Mammary epithelial cell (primary cell): ENCODE measurements around the gene DNAH14.

Experiments used
- CTCF ChIP-seq, 2 donors: IDR thresholded peaks in 1 of 2; conservative IDR thresholded peaks in 1 of 2; 2 replicates each; pipeline ENCODE4 v1.5.1; 2011 to 2012; ENCODE audit warnings: inconsistent platforms in 2 of 2, low read length in 2 of 2, mild to moderate bottlenecking in 2 of 2, control low read depth in 1 of 2, low read depth in 1 of 2; ENCODE audit not compliant: insufficient read depth in 1 of 2; ENCODE audit errors: extremely low read depth in 1 of 2
- EZH2 ChIP-seq: IDR thresholded peaks from 2 replicates; pipeline ENCODE4 v1.6.1; 2012; ENCODE audit warnings: low read length, inconsistent platforms, borderline replicate concordance

GRCh38 chr1:225446981-225447615 is 517.6 kb downstream of the DNAH14 start:
- TF ChIP-seq CTCF (conservative IDR thresholded peaks at IDR 0.05 in 1 of 2, IDR thresholded peaks at IDR 0.05 in 1 of 2; ENCODE audit: extremely low read depth in 1 of 2, insufficient read depth in 1 of 2, low read depth in 1 of 2, low read length in 2 of 2): no peak
- TF ChIP-seq EZH2: no peak
